ENCODE measurements around the gene OCEL1. TPM values are rescaled to one million over a fixed set of nuclear protein-coding genes. Genes with fewer than 3 reads are reported as not detected.

OCEL1 gene
- total and polyA plus RNA-seq, 2 donors (not counting 1 experiment from before 2014, with no cell fraction given) = 28.5 to 30.5 TPM

- no peak for TF ChIP-seq CTCF (IDR thresholded peaks at IDR 0.05)
- no peak for TF ChIP-seq EZH2 (IDR thresholded peaks at IDR 0.05; ENCODE audit: borderline replicate concordance, insufficient read depth, low read depth, low read length, poor library complexity, severe bottlenecking)
- peaks cover 15% of the 10 kb centered on the region for H3K4me1 Mint-ChIP-seq
- intact Hi-C loops (cut with micrococcal nuclease) = no loop called here
- ATAC-seq (ENCODE audit: low read depth) = no peak
- POLR2A ChIA-PET = interaction anchor here (0.5 to 1.1 kb wide), 3 partner anchors 12 to 283 kb away, joined by 3 read pairs; partner anchors contain the start of gene OCEL1
- peak overlapping the region; percentile 37 for H3K4me3 Mint-ChIP-seq
- H3K27ac Mint-ChIP-seq = no peak overlapping the region
- Histone ChIP-seq H3K9ac (ENCODE audit: low read length) (no peak overlapping the region), H3K36me3 (replicated peaks in 1 of 2; ENCODE audit: control extremely low read depth in 1 of 2, control insufficient read depth in 1 of 2, extremely low read depth in 1 of 2, insufficient read depth in 2 of 2, low read length in 1 of 2) (no peaks in the 10 kb centered on the region), H3K4me1 (ENCODE audit: control insufficient read depth in 2 of 2, insufficient read depth in 2 of 2, low read length in 2 of 2) (peaks cover 8 to 19% of the 10 kb centered on the region in 2 donors), H3K79me2 (ENCODE audit: control insufficient read depth, insufficient read depth, low read length) (peaks cover 7% of the 10 kb centered on the region), H2AFZ (ENCODE audit: insufficient read depth, low read depth, low read length, poor library complexity, severe bottlenecking) (no peak overlapping the region), H3K27me3 (replicated peaks in 1 of 4; ENCODE audit: control extremely low read depth in 1 of 4, control insufficient read depth in 3 of 4, insufficient read depth in 4 of 4, low read length in 3 of 4) (no peaks in the 10 kb centered on the region), H3K9me3 (ENCODE audit: control extremely low read depth in 1 of 3, control insufficient read depth in 2 of 3, insufficient read depth in 1 of 3, low read length in 2 of 3) (peaks cover 0 to 5% (median 0%) of the 10 kb centered on the region in 3 donors), H3K4me3 (ENCODE audit: control extremely low read depth in 1 of 5, extremely low read depth in 1 of 5, insufficient read depth in 1 of 5, low read depth in 2 of 5, low read length in 4 of 5) (no peak overlapping the region), H4K20me1 (ENCODE audit: control insufficient read depth, insufficient read depth, low read length, poor library complexity, severe bottlenecking) (no peaks in the 10 kb centered on the region), H3K27ac (ENCODE audit: low read length in 2 of 2) (no peak overlapping the region), H3K4me2 (replicated peaks; ENCODE audit: low read depth, low read length, poor library complexity, severe bottlenecking) (no peak overlapping the region)
- CTCF ChIA-PET = interaction anchor here (0.8 to 1.5 kb wide), 3 partner anchors 22 to 54 kb away, joined by 3 to 5 read pairs (median 5); no protein-coding TSS in a partner anchor
- no peak for DNase-seq
- no peaks in the 10 kb centered on the region for H3K9me3 Mint-ChIP-seq (ENCODE audit: insufficient read depth)
- no peaks in the 10 kb centered on the region for H3K27me3 Mint-ChIP-seq
- 100% methylated on average over 7 of the region's 13 CpGs for WGBS (ENCODE audit: insufficient coverage)
These were observed 12.0 kb downstream of the OCEL1 start for GRCh38 chr19:17237747-17238706.

Data from B cell (primary cell).